Bone marrow (tissue), 2 donors: ENCODE data around the gene FCHSD2.
"Not testable (repeated sequence)": the region's sequence is repeated elsewhere in the genome, so short reads cannot be mapped to it uniquely, and the experiment has no call there.

Experiments used
- DNase-seq, 2 donors: peaks; one replicate each; lab custom pipeline; 2025; lab: John Stamatoyannopoulos, UW

FCHSD2 gene

GRCh38 chr11:72820439-72821139, 321.5 kb downstream of the FCHSD2 start:
- DNase-seq = no peak

- DNase-seq = no peak
Measured at GRCh38 chr11:72818971-72819370, 323.1 kb downstream of the FCHSD2 start.

GRCh38 chr11:72817966-72818365, 324.2 kb downstream of the FCHSD2 start:
- DNase-seq = no peak

GRCh38 chr11:72816404-72816990, 325.6 kb downstream of the FCHSD2 start:
- DNase-seq = no peak

- no peak for DNase-seq
Measured at GRCh38 chr11:72815110-72815618, 327.0 kb downstream of the FCHSD2 start.

- peak; percentile 65 to 91 for DNase-seq
Measured at GRCh38 chr11:72814286-72815109, 327.6 kb downstream of the FCHSD2 start, which contains the start of gene ATG16L2. ATG16L2 (plus strand) TSS chr11:72814411; CDS start chr11:72814446, 35 bp downstream.

- peak; percentile 65 to 91 for DNase-seq
Measured at GRCh38 chr11:72813740-72814285, 328.3 kb downstream of the FCHSD2 start.

- DNase-seq = peak; percentile 62 to 76
Measured at GRCh38 chr11:72812967-72813739, 329.0 kb downstream of the FCHSD2 start.

- no peak for DNase-seq
Measured at GRCh38 chr11:72812604-72812966, 329.5 kb downstream of the FCHSD2 start.

GRCh38 chr11:72811686-72812085, 330.4 kb downstream of the FCHSD2 start:
- not testable (repeated sequence) for DNase-seq

GRCh38 chr11:72808331-72808798, 333.8 kb downstream of the FCHSD2 start:
- no peak for DNase-seq

GRCh38 chr11:72807792-72808191, 334.3 kb downstream of the FCHSD2 start:
- DNase-seq = peak in 1 of 2 donors; percentile 49

GRCh38 chr11:72807021-72807693, 335.0 kb downstream of the FCHSD2 start:
- peak in 1 of 2 donors; percentile 74 for DNase-seq

- not testable (repeated sequence) for DNase-seq
Measured at GRCh38 chr11:72806378-72806777, 335.7 kb downstream of the FCHSD2 start.

- DNase-seq = peak; percentile 28 to 35
Measured at GRCh38 chr11:72805216-72805615, 336.9 kb downstream of the FCHSD2 start.

- DNase-seq = no peak
Measured at GRCh38 chr11:72802822-72803221, 339.3 kb downstream of the FCHSD2 start.

- no peak for DNase-seq
Measured at GRCh38 chr11:72799441-72799840, 342.7 kb downstream of the FCHSD2 start.

GRCh38 chr11:72798361-72798760, 343.8 kb downstream of the FCHSD2 start:
- no peak for DNase-seq

- peak; percentile 88 to 93 for DNase-seq
Measured at GRCh38 chr11:72793425-72794367, 348.4 kb downstream of the FCHSD2 start, which contains the start of gene STARD10. STARD10 (minus strand) TSS chr11:72794047; CDS start chr11:72781181, 12,866 bp downstream.

- no peak for DNase-seq
Measured at GRCh38 chr11:72793076-72793424, 349.1 kb downstream of the FCHSD2 start.
